H9 (cell line): ENCODE results near the gene TGFBRAP1. TPM values are rescaled to one million over a fixed set of nuclear protein-coding genes. Genes with fewer than 3 reads are reported as not detected.

Experiments
- DNase-seq: peaks from one replicate; pipeline ENCODE4 v3.0.0-alpha.2; 2017
- H2AFZ ChIP-seq: one replicate; pipeline ENCODE4 v1.6.1; 2013; ENCODE audit warnings: mild to moderate bottlenecking, low read length, control low read depth, moderate library complexity
- H2AK5ac ChIP-seq: 2 replicates; pipeline ENCODE4 v1.6.1; 2013; ENCODE audit warnings: low read length, control low read depth, mixed read lengths; ENCODE audit not compliant: insufficient read length
- H2BK120ac ChIP-seq: one replicate; pipeline ENCODE4 v1.6.1; 2013; ENCODE audit warnings: low read depth, mild to moderate bottlenecking, low read length, control low read depth, inconsistent platforms; ENCODE audit not compliant: poor library complexity, severe bottlenecking
- H2BK12ac ChIP-seq: 2 replicates; pipeline ENCODE4 v1.6.1; 2013; ENCODE audit warnings: low read length, control low read depth, mixed read lengths, low read depth; ENCODE audit not compliant: insufficient read length
- H2BK15ac ChIP-seq: 2 replicates; pipeline ENCODE4 v1.6.1; 2013; ENCODE audit warnings: low read depth, low read length, control low read depth
- H2BK20ac ChIP-seq: one replicate; pipeline ENCODE4 v1.6.1; 2013; ENCODE audit warnings: low read depth, mild to moderate bottlenecking, low read length, control low read depth, inconsistent platforms; ENCODE audit not compliant: poor library complexity, severe bottlenecking
- H2BK5ac ChIP-seq: 2 replicates; pipeline ENCODE4 v1.6.1; 2013; ENCODE audit warnings: low read length, control low read depth, mixed read lengths; ENCODE audit not compliant: insufficient read length
- H3K14ac ChIP-seq: 2 replicates; pipeline ENCODE4 v1.6.1; 2013; ENCODE audit warnings: low read length, control low read depth; ENCODE audit not compliant: insufficient read depth
- H3K18ac ChIP-seq: 2 replicates; pipeline ENCODE4 v1.6.1; 2013; ENCODE audit warnings: low read depth, mild to moderate bottlenecking, mixed read lengths, low read length, control low read depth; ENCODE audit not compliant: insufficient read length
- H3K23ac ChIP-seq: 2 replicates; pipeline ENCODE4 v1.6.1; 2013; ENCODE audit warnings: low read length, control low read depth, mixed read lengths, low read depth; ENCODE audit not compliant: insufficient read length
- H3K23me2 ChIP-seq: 2 replicates; pipeline ENCODE4 v1.6.1; 2013; ENCODE audit warnings: low read depth, mild to moderate bottlenecking, mixed read lengths, low read length, control low read depth; ENCODE audit not compliant: insufficient read length, poor library complexity, severe bottlenecking
- H3K27ac ChIP-seq: 2 replicates; pipeline ENCODE4 v1.5.1; 2013; ENCODE audit warnings: low read length, control low read depth, mixed read lengths, low read depth; ENCODE audit not compliant: insufficient read length
- H3K27me3 ChIP-seq: 2 replicates; pipeline ENCODE4 v1.6.1; 2013; ENCODE audit warnings: low read length, control low read depth, inconsistent platforms; ENCODE audit not compliant: insufficient read depth
- H3K4ac ChIP-seq: 2 replicates; pipeline ENCODE4 v1.6.1; 2013; ENCODE audit warnings: low read depth, mild to moderate bottlenecking, control low read depth, inconsistent platforms, low read length, moderate library complexity
- H3K4me1 ChIP-seq: 2 replicates; pipeline ENCODE4 v1.6.1; 2013; ENCODE audit warnings: low read length, control low read depth, inconsistent platforms; ENCODE audit not compliant: insufficient read depth
- H3K4me2 ChIP-seq: 2 replicates; pipeline ENCODE4 v1.6.1; 2013; ENCODE audit warnings: low read length, control low read depth, mixed read lengths; ENCODE audit not compliant: insufficient read length, insufficient read depth
- H3K56ac ChIP-seq: 2 replicates; pipeline ENCODE4 v1.6.1; 2013; ENCODE audit warnings: low read depth, mild to moderate bottlenecking, mixed read lengths, low read length, control low read depth; ENCODE audit not compliant: insufficient read length
- H3K79me1 ChIP-seq: 2 replicates; pipeline ENCODE4 v1.6.1; 2013; ENCODE audit warnings: low read depth, mild to moderate bottlenecking, moderate library complexity, low read length, control low read depth, inconsistent platforms; ENCODE audit not compliant: insufficient read depth, poor library complexity, severe bottlenecking
- H3K79me2 ChIP-seq: 2 replicates; pipeline ENCODE4 v1.6.1; 2013; ENCODE audit warnings: low read length, control low read depth, inconsistent platforms; ENCODE audit not compliant: insufficient read depth
- H3K9ac ChIP-seq: 2 replicates; pipeline ENCODE4 v1.6.1; 2013; ENCODE audit warnings: low read length, control low read depth, mixed read lengths; ENCODE audit not compliant: insufficient read length; ENCODE audit errors: extremely low read depth
- H3K9me3 ChIP-seq: one replicate; pipeline ENCODE4 v1.6.1; 2013; ENCODE audit warnings: low read depth, low read length, inconsistent platforms; ENCODE audit not compliant: control insufficient read depth
- H3T11ph ChIP-seq: one replicate; pipeline ENCODE4 v1.6.1; 2013; ENCODE audit warnings: mild to moderate bottlenecking, low read length, control low read depth, inconsistent platforms
- H4K20me1 ChIP-seq: one replicate; pipeline ENCODE4 v1.6.1; 2013; ENCODE audit not compliant: control insufficient read depth, insufficient read length, insufficient read depth
- H4K5ac ChIP-seq: 2 replicates; pipeline ENCODE4 v1.6.1; 2013; ENCODE audit warnings: low read depth, mild to moderate bottlenecking, mixed read lengths, low read length, control low read depth; ENCODE audit not compliant: insufficient read length
- H4K8ac ChIP-seq: replicated peaks from 2 replicates; pipeline ENCODE4 v1.6.1; 2013; ENCODE audit warnings: low read length, control low read depth, mixed read lengths, low read depth; ENCODE audit not compliant: insufficient read length
- H4K91ac ChIP-seq: 2 replicates; pipeline ENCODE4 v1.6.1; 2013; ENCODE audit warnings: low read depth, mild to moderate bottlenecking, moderate library complexity, mixed read lengths, low read length, control low read depth; ENCODE audit not compliant: insufficient read length
- H3K27ac Mint-ChIP-seq, 3 experiments: 2 replicates in 2 of 3; 3 replicates in 1 of 3; pipeline ENCODE4 v1.8.0; 2020 to 2021; ENCODE audit warnings: mixed read lengths in 3 of 3, mild to moderate bottlenecking in 1 of 3, moderate library complexity in 1 of 3
- H3K27me3 Mint-ChIP-seq: 2 replicates; pipeline ENCODE4 v1.8.0; 2021; ENCODE audit warnings: low read depth, mild to moderate bottlenecking, moderate library complexity, mixed read lengths
- H3K36me3 Mint-ChIP-seq, 3 experiments: 2 replicates in 2 of 3; 3 replicates in 1 of 3; pipeline ENCODE4 v1.8.0; 2020 to 2021; ENCODE audit warnings: low read depth in 3 of 3, mixed read lengths in 3 of 3; ENCODE audit not compliant: insufficient read depth in 1 of 3
- H3K4me1 Mint-ChIP-seq, 2 experiments: 2 replicates each; pipeline ENCODE4 v1.8.0; 2020; ENCODE audit warnings: mixed read lengths in 2 of 2
- H3K4me3 Mint-ChIP-seq, 2 experiments: 2 replicates in 1 of 2; 3 replicates in 1 of 2; pipeline ENCODE4 v1.8.0; 2020 to 2021; ENCODE audit warnings: mild to moderate bottlenecking in 2 of 2, mixed read lengths in 2 of 2, moderate library complexity in 1 of 2
- H3K9me3 Mint-ChIP-seq, 2 experiments: 2 replicates in 1 of 2; 3 replicates in 1 of 2; pipeline ENCODE4 v1.8.0; 2020; ENCODE audit warnings: mild to moderate bottlenecking in 2 of 2, mixed read lengths in 2 of 2, moderate library complexity in 1 of 2
- WGBS: extraction: QIAGEN DNeasy Blood & Tissue Kit; methylation state at CpG from one replicate; pipeline ENCODE4 v1.1.7; 2013; ENCODE audit warnings: missing lambda C conversion rate, low lambda C conversion rate, mixed read lengths; ENCODE audit not compliant: insufficient read length; ENCODE audit errors: extremely low coverage; 5-methylcytosine and 5-hydroxymethylcytosine counted together
- total RNA-seq: library from RNA; stranded (reverse); gene quantifications from 2 replicates; pipeline ENCODE4 v1.2.1, GENCODE V29; 2021
- TF ChIP-seq, protein P1 (sequence below): fragments of 200-600 bp; sonication (generic); conservative IDR thresholded peaks from 3 replicates; pipeline ENCODE4 v1.8.0; 2021; ENCODE audit warnings: antibody characterized with exemption, mild to moderate bottlenecking

The TGFBRAP1 gene
- total RNA-seq, 1 experiment from 2014 or later = 23.6 TPM

GRCh38 chr2:105365206-105365605 lies 35.7 kb upstream of the TGFBRAP1 start:
- no peak for DNase-seq
- Histone ChIP-seq H3K27me3 (no peaks in the 10 kb centered on the region), H3K23me2 (no peaks in the 10 kb centered on the region), H4K91ac (no peak overlapping the region), H4K20me1 (no peaks in the 10 kb centered on the region), H3K4me1 (no peaks in the 10 kb centered on the region), H2AK5ac (no peak overlapping the region), H2AFZ (no peak overlapping the region), H4K8ac (no peak overlapping the region), H3K27ac (no peak overlapping the region), H3K4me2 (no peak overlapping the region), H3K79me1 (no peaks in the 10 kb centered on the region), H2BK120ac (no peak overlapping the region), H3K23ac (no peak overlapping the region), H3K79me2 (no peaks in the 10 kb centered on the region), H3K18ac (no peak overlapping the region), H3T11ph (no peak overlapping the region), H3K4ac (no peak overlapping the region), H3K9ac (no peak overlapping the region), H4K5ac (no peak overlapping the region), H3K9me3 (no peaks in the 10 kb centered on the region), H3K56ac (no peak overlapping the region), H2BK20ac (no peak overlapping the region), H2BK12ac (no peak overlapping the region), H2BK5ac (no peak overlapping the region), H2BK15ac (no peak overlapping the region), H3K14ac (no peak overlapping the region)
- Mint-ChIP-seq H3K4me1 (peaks cover 2 to 6% of the 10 kb centered on the region in 2 experiments), H3K4me3 (no peak overlapping the region), H3K27ac (no peak overlapping the region), H3K9me3 (no peaks in the 10 kb centered on the region), H3K27me3 (no peaks in the 10 kb centered on the region), H3K36me3 (peaks cover 12 to 58% (median 55%) of the 10 kb centered on the region in 3 experiments)
- TF ChIP-seq, protein P1, sequence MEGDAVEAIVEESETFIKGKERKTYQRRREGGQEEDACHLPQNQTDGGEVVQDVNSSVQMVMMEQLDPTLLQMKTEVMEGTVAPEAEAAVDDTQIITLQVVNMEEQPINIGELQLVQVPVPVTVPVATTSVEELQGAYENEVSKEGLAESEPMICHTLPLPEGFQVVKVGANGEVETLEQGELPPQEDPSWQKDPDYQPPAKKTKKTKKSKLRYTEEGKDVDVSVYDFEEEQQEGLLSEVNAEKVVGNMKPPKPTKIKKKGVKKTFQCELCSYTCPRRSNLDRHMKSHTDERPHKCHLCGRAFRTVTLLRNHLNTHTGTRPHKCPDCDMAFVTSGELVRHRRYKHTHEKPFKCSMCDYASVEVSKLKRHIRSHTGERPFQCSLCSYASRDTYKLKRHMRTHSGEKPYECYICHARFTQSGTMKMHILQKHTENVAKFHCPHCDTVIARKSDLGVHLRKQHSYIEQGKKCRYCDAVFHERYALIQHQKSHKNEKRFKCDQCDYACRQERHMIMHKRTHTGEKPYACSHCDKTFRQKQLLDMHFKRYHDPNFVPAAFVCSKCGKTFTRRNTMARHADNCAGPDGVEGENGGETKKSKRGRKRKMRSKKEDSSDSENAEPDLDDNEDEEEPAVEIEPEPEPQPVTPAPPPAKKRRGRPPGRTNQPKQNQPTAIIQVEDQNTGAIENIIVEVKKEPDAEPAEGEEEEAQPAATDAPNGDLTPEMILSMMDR = no peak
- no CpG with 5 or more reads among the region's 3 CpGs for WGBS
